ENCODE measurements around the gene HIVEP3. TPM values are rescaled to one million over a fixed set of nuclear protein-coding genes. Genes with fewer than 3 reads are reported as not detected.

The HIVEP3 gene
- total RNA-seq, 1 experiment from 2014 or later: 11.0 TPM

- Histone ChIP-seq H2AFZ (no peak overlapping the region), H3K79me2 (ENCODE audit: low read depth) (no peaks in the 10 kb centered on the region), H3K4me2 (peak overlapping the region; percentile 52; the same call in 1 of the 2 replicates), H3K4me3 (no peak overlapping the region), H4K20me1 (ENCODE audit: insufficient read depth) (no peaks in the 10 kb centered on the region), H3K9me2 (ENCODE audit: insufficient read depth) (no peaks in the 10 kb centered on the region), H3K27ac (no peak overlapping the region), H3K27me3 (ENCODE audit: insufficient read depth, low read depth) (no peaks in the 10 kb centered on the region), H3K9me3 (ENCODE audit: insufficient read depth, low read depth) (no peaks in the 10 kb centered on the region), H3F3A (ENCODE audit: insufficient read depth, low read depth) (peaks cover 53% of the 10 kb centered on the region), H3K4me1 (replicated peaks; ENCODE audit: insufficient read depth) (peaks cover 84% of the 10 kb centered on the region), H3K36me3 (ENCODE audit: low read depth) (no peaks in the 10 kb centered on the region)
- TF ChIP-seq, protein P1, sequence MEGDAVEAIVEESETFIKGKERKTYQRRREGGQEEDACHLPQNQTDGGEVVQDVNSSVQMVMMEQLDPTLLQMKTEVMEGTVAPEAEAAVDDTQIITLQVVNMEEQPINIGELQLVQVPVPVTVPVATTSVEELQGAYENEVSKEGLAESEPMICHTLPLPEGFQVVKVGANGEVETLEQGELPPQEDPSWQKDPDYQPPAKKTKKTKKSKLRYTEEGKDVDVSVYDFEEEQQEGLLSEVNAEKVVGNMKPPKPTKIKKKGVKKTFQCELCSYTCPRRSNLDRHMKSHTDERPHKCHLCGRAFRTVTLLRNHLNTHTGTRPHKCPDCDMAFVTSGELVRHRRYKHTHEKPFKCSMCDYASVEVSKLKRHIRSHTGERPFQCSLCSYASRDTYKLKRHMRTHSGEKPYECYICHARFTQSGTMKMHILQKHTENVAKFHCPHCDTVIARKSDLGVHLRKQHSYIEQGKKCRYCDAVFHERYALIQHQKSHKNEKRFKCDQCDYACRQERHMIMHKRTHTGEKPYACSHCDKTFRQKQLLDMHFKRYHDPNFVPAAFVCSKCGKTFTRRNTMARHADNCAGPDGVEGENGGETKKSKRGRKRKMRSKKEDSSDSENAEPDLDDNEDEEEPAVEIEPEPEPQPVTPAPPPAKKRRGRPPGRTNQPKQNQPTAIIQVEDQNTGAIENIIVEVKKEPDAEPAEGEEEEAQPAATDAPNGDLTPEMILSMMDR (conservative IDR thresholded peaks at IDR 0.05): no peak
- TF ChIP-seq EZH2 (IDR thresholded peaks at IDR 0.05; ENCODE audit: low read depth): no peak
- no TSS peak for BruUV-seq (replicated peaks)
- CTCF ChIA-PET: interaction anchor here (0.6 kb wide), 4 partner anchors 15 to 393 kb away, joined by 4 to 9 read pairs (median 6); no protein-coding TSS in a partner anchor
- POLR2A ChIA-PET (ENCODE audit: unreplicated experiment): no interaction called here
- DNase-seq: no peak
- intact Hi-C loops (cut with micrococcal nuclease; ENCODE audit: unreplicated experiment): loop anchor here (2.0 to 10.0 kb wide), 3 partner anchors 13 to 633 kb away; partner anchors contain the start of genes CITED4 and EDN2
Observed at GRCh38 chr1:41497461-41498030, 421.2 kb downstream of the HIVEP3 start.

- Histone ChIP-seq H3K4me3 (no peak overlapping the region), H3K4me2 (peak overlapping the region; percentile 76), H2AFZ (no peak overlapping the region), H4K20me1 (ENCODE audit: insufficient read depth) (no peaks in the 10 kb centered on the region), H3K4me1 (replicated peaks; ENCODE audit: insufficient read depth) (peaks cover 84% of the 10 kb centered on the region), H3K9me3 (ENCODE audit: insufficient read depth, low read depth) (no peaks in the 10 kb centered on the region), H3K27ac (0 out of 2 replicates have a peak overlapping the region, but pooled peaks have one; percentile 67), H3K27me3 (ENCODE audit: insufficient read depth, low read depth) (no peaks in the 10 kb centered on the region), H3K9me2 (ENCODE audit: insufficient read depth) (no peaks in the 10 kb centered on the region), H3K36me3 (ENCODE audit: low read depth) (no peaks in the 10 kb centered on the region), H3K79me2 (ENCODE audit: low read depth) (no peaks in the 10 kb centered on the region), H3F3A (ENCODE audit: insufficient read depth, low read depth) (peaks cover 56% of the 10 kb centered on the region)
- DNase-seq: peak in 1 of 2 experiments; percentile 40
- no peak for TF ChIP-seq EZH2 (IDR thresholded peaks at IDR 0.05; ENCODE audit: low read depth)
- TF ChIP-seq, protein P1 (conservative IDR thresholded peaks at IDR 0.05): no peak
- POLR2A ChIA-PET (ENCODE audit: unreplicated experiment): no interaction called here
- BruUV-seq (replicated peaks): TSS peak; percentile 38
- intact Hi-C loops (cut with micrococcal nuclease; ENCODE audit: unreplicated experiment): loop anchor here (10.0 kb wide), 1 partner anchor 632 kb away; the partner anchor contains the start of gene CITED4
- CTCF ChIA-PET: interaction anchor here (0.6 to 1.1 kb wide), 5 partner anchors 15 to 394 kb away, joined by 3 to 9 read pairs (median 6); no protein-coding TSS in a partner anchor
Observed at GRCh38 chr1:41497056-41497440, 421.7 kb downstream of the HIVEP3 start.

- Histone ChIP-seq H3K4me3 (peak overlapping the region; percentile 49; the same call in 1 of the 2 replicates), H3K9me3 (ENCODE audit: insufficient read depth, low read depth) (no peaks in the 10 kb centered on the region), H4K20me1 (ENCODE audit: insufficient read depth) (no peaks in the 10 kb centered on the region), H3K79me2 (ENCODE audit: low read depth) (no peaks in the 10 kb centered on the region), H3K36me3 (ENCODE audit: low read depth) (no peaks in the 10 kb centered on the region), H3K4me1 (replicated peaks; ENCODE audit: insufficient read depth) (peaks cover 79% of the 10 kb centered on the region), H3K27ac (peak overlapping the region; percentile 67), H3K9me2 (ENCODE audit: insufficient read depth) (no peaks in the 10 kb centered on the region), H2AFZ (0 out of 2 replicates have a peak overlapping the region, but pooled peaks have one; percentile 70), H3F3A (ENCODE audit: insufficient read depth, low read depth) (peaks cover 54% of the 10 kb centered on the region), H3K4me2 (peak overlapping the region; percentile 76), H3K27me3 (ENCODE audit: insufficient read depth, low read depth) (no peaks in the 10 kb centered on the region)
- no TSS peak for BruUV-seq (replicated peaks)
- TF ChIP-seq EZH2 (IDR thresholded peaks at IDR 0.05; ENCODE audit: low read depth): no peak
- TF ChIP-seq, protein P1 (conservative IDR thresholded peaks at IDR 0.05): no peak
- ChIA-PET CTCF (interaction anchor here (0.6 to 1.1 kb wide), 2 partner anchors 19 to 245 kb away, joined by 3 read pairs; no protein-coding TSS in a partner anchor), POLR2A (ENCODE audit: unreplicated experiment) (interaction anchor here (0.8 kb wide), 1 partner anchor 18 kb away, joined by 4 read pairs; no protein-coding TSS in a partner anchor)
- DNase-seq: peak; percentile 82 to 94
- intact Hi-C loops (cut with micrococcal nuclease; ENCODE audit: unreplicated experiment): loop anchor here (10.0 kb wide), 1 partner anchor 632 kb away; the partner anchor contains the start of gene CITED4
Observed at GRCh38 chr1:41496080-41497055, 422.4 kb downstream of the HIVEP3 start.
